ENCODE results near the gene PRR3.

The PRR3 gene

GRCh38 chr6:30610065-30610464 lies 53.0 kb downstream of the PRR3 start:
- Histone ChIP-seq H3K4me2 (ENCODE audit: low read length) (no peak overlapping the region), H2AK5ac (ENCODE audit: low read length) (no peak overlapping the region)
- DNase-seq, result no peak

DNA sequence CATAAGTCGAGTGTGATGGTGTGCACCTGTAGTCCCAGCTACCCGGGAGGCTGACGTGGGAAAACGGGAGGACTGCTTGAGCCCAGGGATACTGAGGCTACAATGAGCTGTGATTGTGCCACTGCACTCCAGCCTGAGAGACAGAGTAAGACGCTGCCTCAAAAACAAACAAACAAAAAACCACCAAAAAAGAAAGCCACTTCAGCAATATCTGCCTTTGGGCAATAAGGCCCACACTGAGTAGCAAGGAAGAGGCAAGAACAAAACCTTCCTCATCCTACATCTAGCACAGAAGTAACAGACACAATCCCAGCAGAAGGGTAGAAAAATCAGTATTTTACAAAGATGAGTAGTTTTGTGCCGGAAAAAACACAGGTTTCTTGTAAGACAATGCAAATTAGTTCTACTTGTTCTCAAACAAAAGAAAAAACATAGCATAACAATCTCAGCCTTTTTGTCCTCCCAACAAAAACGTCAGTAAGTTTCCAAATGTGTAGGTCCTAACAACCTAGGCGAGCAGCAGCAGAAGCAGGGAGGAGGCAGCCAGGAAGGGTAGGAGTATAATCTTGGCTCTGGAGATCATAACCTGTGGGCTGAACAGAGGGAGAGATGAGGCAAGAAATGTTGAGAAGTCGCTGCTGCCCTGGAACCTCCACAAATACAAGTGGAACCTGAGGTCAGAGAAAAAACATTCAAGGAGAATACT lies 54.2 kb downstream of the PRR3 start:
- H3K27me3 ChIP-seq (ENCODE audit: insufficient read depth, low read length), result no peaks in the 10 kb centered on the region
- H2AK5ac ChIP-seq (ENCODE audit: low read length), result no peak overlapping the region
- peaks cover 7% of the 10 kb centered on the region for H3K79me1 ChIP-seq (ENCODE audit: low read length)
- H3K4me3 ChIP-seq (ENCODE audit: low read depth, low read length), result no peak overlapping the region
- no peak overlapping the region for H2BK5ac ChIP-seq (ENCODE audit: low read depth, low read length, poor library complexity)
- H3K79me2 ChIP-seq (ENCODE audit: control insufficient read depth, insufficient read depth, low read length, poor library complexity), result peaks cover 5% of the 10 kb centered on the region
- H3K4me2 ChIP-seq (ENCODE audit: low read length), result no peak overlapping the region
- H2BK120ac ChIP-seq (ENCODE audit: insufficient read depth, low read length, poor library complexity), result no peak overlapping the region
- no peak overlapping the region for H3K4ac ChIP-seq (ENCODE audit: low read depth, low read length)
- no peak overlapping the region for H4K91ac ChIP-seq (ENCODE audit: low read depth, low read length)
- no peak for DNase-seq
- peaks cover 0 to 3% of the 10 kb centered on the region in 2 experiments for H3K4me1 ChIP-seq (ENCODE audit: control insufficient read depth in 1 of 2, insufficient read depth in 2 of 2, low read length in 2 of 2)
- H3K27ac ChIP-seq (ENCODE audit: low read depth, low read length), result no peak overlapping the region
- H3K14ac ChIP-seq (ENCODE audit: low read length), result no peak overlapping the region
- no peak overlapping the region for H3K23ac ChIP-seq (ENCODE audit: low read length)
- peaks cover 19 to 40% of the 10 kb centered on the region in 2 experiments for H3K36me3 ChIP-seq (ENCODE audit: control insufficient read depth in 1 of 2, insufficient read depth in 2 of 2, low read length in 2 of 2)
- no peak overlapping the region for H4K8ac ChIP-seq (ENCODE audit: low read depth, low read length)
- no peak overlapping the region for H3K18ac ChIP-seq (ENCODE audit: low read length)
- no peak overlapping the region for H2BK12ac ChIP-seq (ENCODE audit: low read length)
- no peak overlapping the region for H3K9ac ChIP-seq (ENCODE audit: low read length)
- no peak overlapping the region for H4K12ac ChIP-seq (ENCODE audit: low read depth, low read length)
- H2AFZ ChIP-seq (ENCODE audit: insufficient read depth, low read length, poor library complexity), result no peak overlapping the region
- WGBS (ENCODE audit: extremely low coverage, insufficient coverage, insufficient read length), result no CpG with 5 or more reads among the region's 9 CpGs
- no peaks in the 10 kb centered on the region for H3K9me3 ChIP-seq (ENCODE audit: insufficient read depth, low read depth, low read length)

More at GRCh38 chr6:30610065-30610464, 53.0 kb downstream of the PRR3 start:
- H3K4me1 ChIP-seq (ENCODE audit: control insufficient read depth in 1 of 2, insufficient read depth in 2 of 2, low read length in 2 of 2), result peaks cover 0 to 3% of the 10 kb centered on the region in 2 experiments
- H2BK12ac ChIP-seq (ENCODE audit: low read length), result no peak overlapping the region
- H3K36me3 ChIP-seq (ENCODE audit: control insufficient read depth in 1 of 2, insufficient read depth in 2 of 2, low read length in 2 of 2), result peaks cover 29 to 45% of the 10 kb centered on the region in 2 experiments
- no peaks in the 10 kb centered on the region for H3K79me2 ChIP-seq (ENCODE audit: control insufficient read depth, insufficient read depth, low read length, poor library complexity)
- H3K27ac ChIP-seq (ENCODE audit: low read depth, low read length), result no peak overlapping the region
- no peaks in the 10 kb centered on the region for H3K79me1 ChIP-seq (ENCODE audit: low read length)
- H3K9ac ChIP-seq (ENCODE audit: low read length), result no peak overlapping the region
- no peak overlapping the region for H4K8ac ChIP-seq (ENCODE audit: low read depth, low read length)
- H3K9me3 ChIP-seq (ENCODE audit: insufficient read depth, low read depth, low read length), result no peaks in the 10 kb centered on the region
- no peaks in the 10 kb centered on the region for H3K27me3 ChIP-seq (ENCODE audit: insufficient read depth, low read length)
- H3K4ac ChIP-seq (ENCODE audit: low read depth, low read length), result no peak overlapping the region
- WGBS (ENCODE audit: extremely low coverage, insufficient coverage, insufficient read length), result no CpG with 5 or more reads among the region's 4 CpGs
- no peak overlapping the region for H3K18ac ChIP-seq (ENCODE audit: low read length)
- no peak overlapping the region for H2AFZ ChIP-seq (ENCODE audit: insufficient read depth, low read length, poor library complexity)
- no peak overlapping the region for H2BK120ac ChIP-seq (ENCODE audit: insufficient read depth, low read length, poor library complexity)
- no peak overlapping the region for H3K14ac ChIP-seq (ENCODE audit: low read length)
- no peak overlapping the region for H3K23ac ChIP-seq (ENCODE audit: low read length)
- H3K4me3 ChIP-seq (ENCODE audit: low read depth, low read length), result no peak overlapping the region
- H2BK5ac ChIP-seq (ENCODE audit: low read depth, low read length, poor library complexity), result no peak overlapping the region
- no peak overlapping the region for H4K91ac ChIP-seq (ENCODE audit: low read depth, low read length)
- no peak overlapping the region for H4K12ac ChIP-seq (ENCODE audit: low read depth, low read length)

GRCh38 chr6:30611856-30612194 lies 54.7 kb downstream of the PRR3 start:
- no CpG with 5 or more reads among the region's 2 CpGs for WGBS (ENCODE audit: extremely low coverage, insufficient coverage, insufficient read length)
- peaks cover 18 to 39% of the 10 kb centered on the region in 2 experiments for H3K36me3 ChIP-seq (ENCODE audit: control insufficient read depth in 1 of 2, insufficient read depth in 2 of 2, low read length in 2 of 2)

DNA sequence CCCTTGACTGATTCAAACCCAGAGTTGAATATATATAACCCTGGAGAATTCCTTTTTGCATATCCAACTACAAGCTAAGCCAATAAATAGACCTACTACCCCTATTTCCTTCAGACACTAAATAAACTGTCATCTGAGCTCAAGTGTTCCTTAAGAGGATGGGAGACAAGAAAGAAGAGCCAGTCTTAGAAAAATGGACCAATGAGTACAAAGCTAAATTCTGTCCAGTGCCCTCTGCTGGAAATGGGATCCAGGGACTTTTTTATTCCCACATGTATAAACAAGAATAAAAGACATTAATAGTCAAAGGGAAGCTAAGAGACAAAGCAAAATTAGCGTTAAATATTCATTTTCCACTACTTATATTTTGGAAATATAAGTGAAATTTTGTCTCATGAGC lies 55.1 kb downstream of the PRR3 start:
- H4K12ac ChIP-seq (ENCODE audit: low read depth, low read length), result no peak overlapping the region
- H4K91ac ChIP-seq (ENCODE audit: low read depth, low read length), result no peak overlapping the region
- H2AFZ ChIP-seq (ENCODE audit: insufficient read depth, low read length, poor library complexity), result no peak overlapping the region
- H3K4me2 ChIP-seq (ENCODE audit: low read length), result no peak overlapping the region
- no peak overlapping the region for H2BK120ac ChIP-seq (ENCODE audit: insufficient read depth, low read length, poor library complexity)
- H3K23ac ChIP-seq (ENCODE audit: low read length), result no peak overlapping the region
- H3K79me1 ChIP-seq (ENCODE audit: low read length), result peaks cover 12% of the 10 kb centered on the region
- H3K27ac ChIP-seq (ENCODE audit: low read depth, low read length), result no peak overlapping the region
- no CpG with 5 or more reads among the region's 1 CpG for WGBS (ENCODE audit: extremely low coverage, insufficient coverage, insufficient read length)
- H3K4me3 ChIP-seq (ENCODE audit: low read depth, low read length), result no peak overlapping the region
- DNase-seq, result no peak
- no peaks in the 10 kb centered on the region for H3K9me3 ChIP-seq (ENCODE audit: insufficient read depth, low read depth, low read length)
- H3K36me3 ChIP-seq (ENCODE audit: control insufficient read depth in 1 of 2, insufficient read depth in 2 of 2, low read length in 2 of 2), result peaks cover 18 to 39% of the 10 kb centered on the region in 2 experiments
- H3K9ac ChIP-seq (ENCODE audit: low read length), result no peak overlapping the region
- H4K8ac ChIP-seq (ENCODE audit: low read depth, low read length), result no peak overlapping the region
- H2BK5ac ChIP-seq (ENCODE audit: low read depth, low read length, poor library complexity), result no peak overlapping the region
- H3K4ac ChIP-seq (ENCODE audit: low read depth, low read length), result no peak overlapping the region
- no peaks in the 10 kb centered on the region for H3K27me3 ChIP-seq (ENCODE audit: insufficient read depth, low read length)
- no peak overlapping the region for H3K18ac ChIP-seq (ENCODE audit: low read length)
- H3K4me1 ChIP-seq (ENCODE audit: control insufficient read depth in 1 of 2, insufficient read depth in 2 of 2, low read length in 2 of 2), result peaks cover 0 to 3% of the 10 kb centered on the region in 2 experiments
- no peak overlapping the region for H2AK5ac ChIP-seq (ENCODE audit: low read length)
- no peak overlapping the region for H2BK12ac ChIP-seq (ENCODE audit: low read length)
- no peak overlapping the region for H3K14ac ChIP-seq (ENCODE audit: low read length)
- peaks cover 12% of the 10 kb centered on the region for H3K79me2 ChIP-seq (ENCODE audit: control insufficient read depth, insufficient read depth, low read length, poor library complexity)

More at GRCh38 chr6:30611856-30612194, 54.7 kb downstream of the PRR3 start:
- H3K14ac ChIP-seq (ENCODE audit: low read length), result no peak overlapping the region
- peaks cover 10% of the 10 kb centered on the region for H3K79me1 ChIP-seq (ENCODE audit: low read length)
- H3K9me3 ChIP-seq (ENCODE audit: insufficient read depth, low read depth, low read length), result no peaks in the 10 kb centered on the region
- no peak overlapping the region for H2BK120ac ChIP-seq (ENCODE audit: insufficient read depth, low read length, poor library complexity)
- no peak overlapping the region for H2AK5ac ChIP-seq (ENCODE audit: low read length)
- H2BK12ac ChIP-seq (ENCODE audit: low read length), result no peak overlapping the region
- no peak overlapping the region for H3K23ac ChIP-seq (ENCODE audit: low read length)
- no peak overlapping the region for H2BK5ac ChIP-seq (ENCODE audit: low read depth, low read length, poor library complexity)
- no peak overlapping the region for H3K4me3 ChIP-seq (ENCODE audit: low read depth, low read length)
- no peak overlapping the region for H3K4ac ChIP-seq (ENCODE audit: low read depth, low read length)
- H3K27ac ChIP-seq (ENCODE audit: low read depth, low read length), result no peak overlapping the region
- no peak for DNase-seq
- H4K91ac ChIP-seq (ENCODE audit: low read depth, low read length), result no peak overlapping the region
- no peak overlapping the region for H3K9ac ChIP-seq (ENCODE audit: low read length)
- peaks cover 10% of the 10 kb centered on the region for H3K79me2 ChIP-seq (ENCODE audit: control insufficient read depth, insufficient read depth, low read length, poor library complexity)
- no peak overlapping the region for H3K4me2 ChIP-seq (ENCODE audit: low read length)
- H4K12ac ChIP-seq (ENCODE audit: low read depth, low read length), result no peak overlapping the region
- no peak overlapping the region for H3K18ac ChIP-seq (ENCODE audit: low read length)
- peaks cover 0 to 3% of the 10 kb centered on the region in 2 experiments for H3K4me1 ChIP-seq (ENCODE audit: control insufficient read depth in 1 of 2, insufficient read depth in 2 of 2, low read length in 2 of 2)
- H2AFZ ChIP-seq (ENCODE audit: insufficient read depth, low read length, poor library complexity), result no peak overlapping the region
- H3K27me3 ChIP-seq (ENCODE audit: insufficient read depth, low read length), result no peaks in the 10 kb centered on the region
- H4K8ac ChIP-seq (ENCODE audit: low read depth, low read length), result no peak overlapping the region

Data from trophoblast cell (in vitro differentiated cells and primary cell).